GM12801 (cell line): Measurements from ENCODE around the gene C1QTNF3.

Experiments
- CTCF ChIP-seq: IDR thresholded peaks from one replicate; pipeline ENCODE4 v1.5.1; 2011; ENCODE audit warnings: control low read depth; ENCODE audit not compliant: insufficient read length; ENCODE audit errors: extremely low read depth

Gene C1QTNF3

DNA sequence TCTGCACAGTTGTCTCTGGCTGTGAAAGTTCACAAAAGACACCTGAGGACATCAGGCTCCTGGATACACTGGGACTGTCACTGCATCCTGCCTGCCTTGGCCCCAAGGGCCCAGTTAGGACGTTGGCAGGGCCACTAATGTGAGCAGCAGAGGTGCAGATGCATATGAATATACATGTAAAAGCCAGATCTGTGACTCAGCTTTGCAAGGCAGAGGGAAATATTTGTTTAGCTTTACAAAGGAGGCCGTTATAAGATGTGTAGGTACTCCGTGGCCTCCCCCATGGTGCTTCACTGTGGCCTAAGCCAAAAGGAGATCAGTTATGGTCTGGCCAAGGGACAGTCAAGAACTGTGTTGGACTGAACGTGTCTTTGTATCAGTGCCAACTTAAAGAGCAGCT is 4.1 kb upstream of the C1QTNF3 start:
- TF ChIP-seq CTCF: no peak

DNA sequence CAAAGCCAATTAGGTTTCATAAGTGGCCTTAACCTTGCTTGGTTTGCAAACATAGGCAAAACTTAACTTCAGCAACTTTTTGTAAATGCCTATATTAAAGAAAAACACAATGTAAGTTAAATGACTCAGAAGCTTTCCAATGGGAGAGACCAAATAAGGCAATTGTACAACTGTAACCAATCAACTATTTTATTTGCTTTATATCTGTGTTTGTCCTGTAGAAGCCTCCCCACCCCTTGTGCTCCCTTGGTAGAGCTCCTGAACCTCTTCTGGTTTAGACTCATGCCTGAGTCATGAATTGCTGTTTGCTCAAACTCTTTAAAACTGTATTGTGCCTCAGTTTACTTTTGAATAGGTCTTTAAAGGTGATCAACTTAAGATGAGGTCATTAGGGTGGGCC is 3.0 kb upstream of the C1QTNF3 start:
- no peak for TF ChIP-seq CTCF

DNA sequence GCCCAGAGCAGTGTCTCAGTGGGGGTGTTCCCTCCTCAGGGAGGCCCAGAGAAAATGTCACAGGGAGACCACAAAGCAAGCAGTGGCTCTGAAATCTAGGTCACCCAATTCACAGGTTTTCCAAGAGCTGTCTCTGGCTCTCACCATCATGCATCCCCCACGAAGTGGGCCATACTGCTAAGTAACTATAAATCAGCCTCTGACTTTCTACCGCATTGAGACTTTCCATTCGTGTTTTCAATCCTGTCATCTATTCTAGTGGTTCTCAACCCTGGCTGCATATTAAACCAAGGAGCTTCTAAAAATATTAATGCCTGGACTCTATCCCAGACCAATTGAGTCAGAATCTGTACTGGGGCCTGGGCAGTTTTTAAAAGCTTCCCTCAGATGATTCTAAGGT is 2.0 kb upstream of the C1QTNF3 start:
- TF ChIP-seq CTCF: no peak

DNA sequence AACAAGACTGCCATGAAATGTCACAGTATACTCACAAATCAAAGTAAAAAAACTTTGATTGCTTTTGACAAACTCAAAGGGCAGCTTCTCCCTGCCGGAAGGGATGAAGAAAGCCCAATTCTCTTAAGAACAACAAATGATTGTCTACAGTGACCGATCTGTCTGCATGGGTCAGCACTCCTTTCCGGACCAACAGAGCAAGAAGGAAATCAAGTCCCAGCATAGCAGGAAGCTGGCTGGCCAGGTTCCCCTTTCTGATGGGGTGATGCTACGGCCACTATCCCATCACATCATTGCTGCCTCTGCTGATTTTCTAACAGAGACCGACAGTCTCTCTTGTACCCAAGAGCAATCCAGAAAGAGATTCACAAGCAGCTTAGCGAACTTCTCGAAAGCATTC is 692 bp downstream of the C1QTNF3 start:
- no peak for TF ChIP-seq CTCF

DNA sequence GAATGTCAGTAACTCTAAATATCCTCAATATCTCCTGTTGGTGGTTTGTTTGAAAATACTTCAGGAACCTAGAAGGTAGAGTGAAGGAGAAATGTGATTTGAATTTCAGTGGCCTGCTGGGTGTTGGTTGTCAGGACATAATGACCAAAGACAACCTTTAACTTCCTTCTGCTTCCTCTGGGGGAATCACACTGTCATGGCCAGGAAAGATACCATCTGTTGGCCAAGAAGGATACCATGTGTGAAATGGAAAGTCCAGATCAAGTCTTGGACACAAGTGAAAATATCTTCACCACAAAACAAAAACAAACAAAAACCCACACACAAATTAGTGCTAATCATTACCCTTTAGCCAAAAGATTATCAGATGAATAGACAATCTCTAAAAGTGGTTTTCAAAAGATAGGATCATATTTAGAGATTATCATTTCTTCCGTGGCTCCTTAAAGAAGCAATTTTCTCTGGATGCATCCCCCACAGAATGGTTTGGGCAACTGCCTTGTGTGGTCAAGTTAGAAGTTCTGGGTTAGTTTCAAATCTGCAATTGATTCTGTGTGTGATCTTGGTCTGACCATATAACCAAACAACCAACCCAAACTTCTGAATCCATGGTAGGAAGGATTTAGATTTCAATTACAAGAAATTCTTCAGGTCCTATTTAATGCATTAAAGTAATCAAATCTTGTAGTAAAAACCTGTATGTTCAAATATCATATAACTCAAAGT is 1.6 kb downstream of the C1QTNF3 start:
- TF ChIP-seq CTCF: no peak

- TF ChIP-seq CTCF: no peak
Observed at GRCh38 chr5:34040472-34040871, 2.5 kb downstream of the C1QTNF3 start.

DNA sequence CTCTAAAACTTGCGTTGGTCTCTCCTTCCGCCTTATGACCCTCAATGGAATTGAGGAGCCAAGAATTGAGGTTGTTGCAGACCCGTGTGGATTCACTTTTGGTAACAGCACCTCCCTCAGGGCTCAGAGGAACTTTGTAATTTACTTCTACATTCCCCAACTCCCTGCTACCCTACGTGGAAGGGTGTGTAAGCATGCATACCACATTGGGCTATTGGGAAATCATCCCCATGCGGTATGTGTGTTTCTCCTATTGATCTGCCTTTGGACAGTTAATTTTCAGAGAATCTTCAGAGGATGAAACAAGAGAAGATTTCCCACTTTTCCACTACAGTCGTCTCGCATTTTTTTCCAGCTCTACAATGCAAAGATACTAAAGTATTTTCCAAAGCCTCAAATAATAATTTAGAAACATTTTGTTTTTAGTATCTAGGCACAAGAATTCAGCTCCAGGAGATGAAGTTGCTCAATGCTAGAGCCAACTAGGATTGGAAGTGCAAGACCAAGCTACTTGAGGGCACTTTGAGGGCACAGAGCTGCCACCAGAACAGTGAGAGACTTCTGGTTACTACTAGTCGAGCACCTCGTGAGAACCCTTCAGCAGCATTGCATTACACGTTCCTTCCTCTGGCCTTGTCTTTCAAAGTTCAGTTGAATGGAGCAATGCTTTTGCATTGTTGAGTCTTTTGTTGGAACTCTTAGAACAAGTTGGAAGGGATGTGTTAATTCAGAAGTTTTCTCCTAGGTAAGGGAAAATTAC is 3.4 kb downstream of the C1QTNF3 start:
- no peak for TF ChIP-seq CTCF
